IgD-negative memory B cell (primary cell): ENCODE data around the gene TMEM151A. TPM values are rescaled to one million over a fixed set of nuclear protein-coding genes. Genes with fewer than 3 reads are reported as not detected.

ENCODE experiments used
- H3K27ac Mint-ChIP-seq, 3 donors: one replicate each; pipeline ENCODE4 v1.8.0; 2020 to 2022; ENCODE audit warnings: mild to moderate bottlenecking in 3 of 3, mixed read lengths in 3 of 3, moderate library complexity in 1 of 3
- H3K27me3 Mint-ChIP-seq: one replicate; pipeline ENCODE4 v1.8.0; 2021; ENCODE audit warnings: mixed read lengths
- H3K36me3 Mint-ChIP-seq: one replicate; pipeline ENCODE4 v1.8.0; 2020; ENCODE audit warnings: mild to moderate bottlenecking, mixed read lengths
- H3K4me1 Mint-ChIP-seq, 3 donors: one replicate each; pipeline ENCODE4 v1.8.0; 2020 to 2022; ENCODE audit warnings: mixed read lengths in 3 of 3, mild to moderate bottlenecking in 1 of 3
- H3K4me3 Mint-ChIP-seq, 4 donors: one replicate each; pipeline ENCODE4 v1.8.0; 2020 to 2022; ENCODE audit warnings: mild to moderate bottlenecking in 4 of 4, mixed read lengths in 4 of 4, moderate library complexity in 3 of 4
- H3K9me3 Mint-ChIP-seq, 3 donors: one replicate each; pipeline ENCODE4 v1.8.0; 2020 to 2021; ENCODE audit warnings: mixed read lengths in 3 of 3, mild to moderate bottlenecking in 1 of 3
- polyA plus RNA-seq: library from polyadenylated mRNA; unstranded; fragments of 300-500 nt; fragmentation: Illumina TruSeq; gene quantifications from one replicate; pipeline ENCODE4 v1.2.3, GENCODE V29; 2021

TMEM151A gene
- polyA plus RNA-seq, 1 donor from 2014 or later, result not detected

- peak overlapping the region in 1 of 4 donors; percentile 51 for H3K4me3 Mint-ChIP-seq
- H3K36me3 Mint-ChIP-seq, result peaks cover 2% of the 10 kb centered on the region
- H3K9me3 Mint-ChIP-seq, result no peaks in the 10 kb centered on the region
- peak overlapping the region in 2 of 3 donors; percentile 43 to 93 for H3K27ac Mint-ChIP-seq
- peaks cover 2% of the 10 kb centered on the region for H3K27me3 Mint-ChIP-seq
- peaks cover 19 to 30% (median 19%) of the 10 kb centered on the region in 3 donors for H3K4me1 Mint-ChIP-seq
Measured at GRCh38 chr11:66284526-66285078, 7.1 kb upstream of the TMEM151A start.

DNA sequence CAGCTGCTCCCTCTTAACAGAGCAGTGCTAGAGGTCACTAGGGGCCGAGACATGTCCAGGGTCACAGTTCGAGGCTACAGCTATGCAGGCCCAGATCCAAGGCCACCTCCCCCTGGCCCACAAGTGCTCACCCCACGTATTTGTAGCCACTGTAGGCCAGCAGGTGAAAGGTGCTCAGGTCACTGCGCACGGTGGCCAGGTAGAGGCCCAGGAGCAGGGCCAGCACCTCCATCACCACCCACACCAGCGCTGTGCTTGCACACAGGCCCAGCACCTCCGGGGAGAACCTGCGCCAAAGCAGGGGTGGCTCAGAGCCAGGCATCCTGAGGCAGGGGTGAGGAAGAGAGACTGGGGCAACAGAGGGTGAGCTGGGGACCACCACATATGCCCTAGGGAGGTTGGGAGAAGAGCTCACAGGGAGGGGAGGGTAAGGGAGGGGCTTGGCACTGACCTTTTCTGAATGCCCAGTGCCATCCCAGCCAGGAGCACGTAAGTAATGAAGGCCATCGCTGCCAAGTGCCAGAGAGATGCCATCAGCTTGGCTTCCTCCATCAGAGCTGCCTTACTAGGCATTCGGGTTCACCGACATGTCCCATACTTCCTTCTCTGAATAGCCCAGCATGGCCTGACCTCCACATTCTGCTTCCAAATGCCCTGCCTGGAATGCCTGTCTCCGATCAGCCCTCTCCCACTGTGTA lies 6.3 kb upstream of the TMEM151A start:
- H3K27me3 Mint-ChIP-seq, result peaks cover 1% of the 10 kb centered on the region
- peak overlapping the region in 1 of 4 donors; percentile 51 for H3K4me3 Mint-ChIP-seq
- H3K27ac Mint-ChIP-seq, result peak overlapping the region in 2 of 3 donors; percentile 43 to 93
- peaks cover 2% of the 10 kb centered on the region for H3K36me3 Mint-ChIP-seq
- H3K4me1 Mint-ChIP-seq, result peaks cover 20 to 35% (median 27%) of the 10 kb centered on the region in 3 donors
- no peaks in the 10 kb centered on the region for H3K9me3 Mint-ChIP-seq

- H3K27me3 Mint-ChIP-seq, result peaks cover 5% of the 10 kb centered on the region
- no peaks in the 10 kb centered on the region for H3K9me3 Mint-ChIP-seq
- H3K36me3 Mint-ChIP-seq, result peaks cover 2% of the 10 kb centered on the region
- peak overlapping the region in 3 of 4 donors; percentile 52 to 83 (median 72) for H3K4me3 Mint-ChIP-seq
- peaks cover 22 to 25% (median 24%) of the 10 kb centered on the region in 3 donors for H3K4me1 Mint-ChIP-seq
- peak overlapping the region in 2 of 3 donors; percentile 7 to 74 for H3K27ac Mint-ChIP-seq
Measured at GRCh38 chr11:66286699-66287098, 5.0 kb upstream of the TMEM151A start.

GRCh38 chr11:66287211-66287888 lies 4.3 kb upstream of the TMEM151A start:
- peak overlapping the region in 1 of 3 donors; percentile 74 for H3K27ac Mint-ChIP-seq
- peak overlapping the region; percentile 72 to 97 (median 87) for H3K4me3 Mint-ChIP-seq
- H3K27me3 Mint-ChIP-seq, result peaks cover 5% of the 10 kb centered on the region
- H3K36me3 Mint-ChIP-seq, result peaks cover 2% of the 10 kb centered on the region
- peaks cover 17 to 21% (median 19%) of the 10 kb centered on the region in 3 donors for H3K4me1 Mint-ChIP-seq
- no peaks in the 10 kb centered on the region for H3K9me3 Mint-ChIP-seq

DNA sequence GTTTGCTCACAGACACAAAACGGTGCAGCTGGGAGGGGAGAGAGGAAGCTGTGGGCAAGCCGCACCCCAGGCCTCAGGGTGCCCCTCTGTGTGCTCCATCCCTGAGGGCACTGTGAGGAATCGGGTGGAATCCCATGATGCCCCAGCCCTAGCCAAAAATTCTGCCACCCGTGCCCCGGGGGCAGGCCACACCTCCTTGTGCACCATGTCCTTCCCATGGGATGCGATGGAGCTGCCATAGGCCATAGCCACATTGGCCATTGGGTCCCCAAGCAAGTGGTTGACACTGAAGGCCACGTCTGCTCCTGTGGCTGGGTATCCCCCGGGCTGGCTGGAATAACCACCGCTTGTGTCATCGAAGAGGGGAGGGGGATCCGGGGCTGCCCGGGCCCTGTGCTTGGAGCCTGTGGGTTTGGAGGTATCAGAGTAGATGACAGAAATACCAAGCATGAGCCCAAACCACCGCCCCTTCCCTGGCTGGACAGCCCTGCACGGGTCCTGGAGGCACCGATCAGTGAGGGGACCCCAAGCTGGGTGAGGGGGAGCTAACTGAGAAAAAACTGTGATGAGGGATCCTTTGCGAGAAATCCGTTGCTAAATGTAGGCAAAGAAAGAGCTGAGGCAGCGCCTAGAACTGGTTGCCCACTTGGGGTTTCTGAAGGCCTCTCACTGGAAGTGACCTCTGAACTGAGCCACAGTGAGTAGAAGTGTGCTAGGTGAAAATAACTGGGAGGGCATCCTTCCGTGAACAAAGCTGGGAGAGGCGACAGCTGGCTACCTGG lies 3.6 kb upstream of the TMEM151A start:
- H3K9me3 Mint-ChIP-seq, result no peaks in the 10 kb centered on the region
- peak overlapping the region in 2 of 3 donors; percentile 74 to 93 for H3K27ac Mint-ChIP-seq
- peaks cover 2% of the 10 kb centered on the region for H3K36me3 Mint-ChIP-seq
- H3K4me1 Mint-ChIP-seq, result peaks cover 13 to 22% (median 19%) of the 10 kb centered on the region in 3 donors
- H3K27me3 Mint-ChIP-seq, result peaks cover 11% of the 10 kb centered on the region
- peak overlapping the region; percentile 83 to 97 (median 89) for H3K4me3 Mint-ChIP-seq

DNA sequence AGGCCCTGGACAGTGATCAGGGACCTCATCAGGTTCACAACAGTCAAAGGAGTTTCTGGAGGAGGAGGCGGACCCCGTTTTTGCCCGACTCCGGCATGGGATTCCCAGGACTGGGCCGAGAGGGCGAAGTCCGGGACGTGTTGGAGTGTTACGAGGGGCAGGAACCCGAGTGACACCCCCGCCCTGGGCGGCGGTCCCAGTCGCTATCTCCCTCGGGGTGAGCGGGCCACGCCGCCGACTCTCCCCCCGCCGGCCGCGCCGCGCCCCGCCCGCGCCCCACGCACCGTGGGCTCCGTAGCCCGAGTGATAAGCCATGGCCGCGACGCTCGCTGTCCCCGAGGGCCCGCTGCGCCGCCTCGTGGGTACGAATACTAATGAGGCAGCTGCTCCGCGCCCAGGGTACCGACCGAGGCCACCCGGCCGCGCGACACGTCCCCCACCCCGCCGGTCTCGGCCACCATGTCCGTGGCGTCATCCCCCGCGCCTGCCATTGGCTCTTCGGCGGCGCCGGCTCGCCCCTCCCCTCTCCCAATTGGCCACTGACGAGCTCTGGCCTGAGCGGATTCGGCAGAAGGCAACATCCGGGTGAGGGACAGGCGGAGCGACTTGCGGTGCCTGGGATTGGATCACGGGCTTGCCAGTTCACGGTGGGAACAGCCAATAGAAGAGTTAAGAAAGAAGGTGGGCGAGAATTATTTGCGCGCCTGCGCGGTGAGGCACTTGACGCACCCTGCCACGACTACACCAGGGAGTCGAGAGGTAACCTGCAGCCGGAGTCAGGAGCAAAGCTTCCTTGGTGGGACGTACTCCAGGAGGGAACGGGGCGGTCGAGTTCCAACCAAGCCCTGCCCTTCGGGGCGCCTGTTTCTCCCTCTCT lies 2.8 kb upstream of the TMEM151A start, which contains the start of gene YIF1A:
TSS of gene YIF1A (minus strand) at position 473 of the 877 bp plus-strand sequence. CDS start at position 315, 158 bp downstream.
- Mint-ChIP-seq H3K4me1 (peaks cover 13 to 22% (median 18%) of the 10 kb centered on the region in 3 donors), H3K27me3 (peaks cover 15% of the 10 kb centered on the region), H3K27ac (peak within 1 kb of the TSS; percentile 74 to 93 (median 79)), H3K4me3 (peak within 1 kb of the TSS; percentile 83 to 97 (median 90)), H3K36me3 (peaks cover 2% of the 10 kb centered on the region), H3K9me3 (no peaks in the 10 kb centered on the region)

GRCh38 chr11:66289548-66290329 lies 2.0 kb upstream of the TMEM151A start:
- peaks cover 13 to 22% (median 18%) of the 10 kb centered on the region in 3 donors for H3K4me1 Mint-ChIP-seq
- H3K27me3 Mint-ChIP-seq, result peaks cover 15% of the 10 kb centered on the region
- H3K36me3 Mint-ChIP-seq, result peaks cover 1% of the 10 kb centered on the region
- H3K27ac Mint-ChIP-seq, result peak overlapping the region; percentile 17 to 79 (median 74)
- no peaks in the 10 kb centered on the region for H3K9me3 Mint-ChIP-seq
- peak overlapping the region; percentile 83 to 97 (median 90) for H3K4me3 Mint-ChIP-seq

GRCh38 chr11:66290330-66290621 lies 1.4 kb upstream of the TMEM151A start:
- Mint-ChIP-seq H3K4me3 (peak overlapping the region; percentile 61 to 97 (median 88)), H3K4me1 (peaks cover 13 to 22% (median 18%) of the 10 kb centered on the region in 3 donors), H3K27ac (peak overlapping the region in 1 of 3 donors; percentile 74), H3K36me3 (peaks cover 1% of the 10 kb centered on the region), H3K27me3 (peaks cover 15% of the 10 kb centered on the region), H3K9me3 (no peaks in the 10 kb centered on the region)

- peaks cover 15% of the 10 kb centered on the region for H3K27me3 Mint-ChIP-seq
- peak overlapping the region in 3 of 4 donors; percentile 50 to 83 (median 66) for H3K4me3 Mint-ChIP-seq
- peaks cover 13 to 22% (median 16%) of the 10 kb centered on the region in 3 donors for H3K4me1 Mint-ChIP-seq
- H3K36me3 Mint-ChIP-seq, result peaks cover 3% of the 10 kb centered on the region
- H3K27ac Mint-ChIP-seq, result peak overlapping the region in 1 of 3 donors; percentile 74
- no peaks in the 10 kb centered on the region for H3K9me3 Mint-ChIP-seq
Measured at GRCh38 chr11:66291303-66291705, 390 bp upstream of the TMEM151A start.

GRCh38 chr11:66292543-66293332 lies 1.0 kb downstream of the TMEM151A start:
- H3K36me3 Mint-ChIP-seq, result peaks cover 4% of the 10 kb centered on the region
- peaks cover 12 to 20% (median 13%) of the 10 kb centered on the region in 3 donors for H3K4me1 Mint-ChIP-seq
- H3K4me3 Mint-ChIP-seq, result peak overlapping the region in 2 of 4 donors; percentile 38 to 92
- no peaks in the 10 kb centered on the region for H3K9me3 Mint-ChIP-seq
- peak overlapping the region in 2 of 3 donors; percentile 5 to 83 for H3K27ac Mint-ChIP-seq
- H3K27me3 Mint-ChIP-seq, result peaks cover 15% of the 10 kb centered on the region

DNA sequence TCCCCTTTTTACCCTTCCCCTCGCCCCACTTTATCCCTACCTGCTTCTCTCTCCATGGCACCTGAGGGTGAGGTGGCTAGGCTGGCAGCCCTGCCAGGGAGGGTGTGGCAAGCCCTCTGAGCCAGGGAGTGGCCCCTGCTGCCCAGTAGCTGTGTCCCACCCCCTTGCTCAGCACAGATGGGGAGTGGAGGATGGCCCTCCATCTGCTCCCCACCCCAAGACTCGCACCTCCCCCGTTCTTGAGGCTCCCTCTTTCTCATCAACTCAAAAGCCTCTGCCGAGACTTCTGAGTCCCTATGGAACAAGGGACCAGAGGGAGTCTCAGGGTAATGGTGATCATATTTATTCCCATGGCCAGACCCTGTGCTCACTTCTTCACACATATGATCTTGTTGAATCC lies 1.7 kb downstream of the TMEM151A start:
- Mint-ChIP-seq H3K36me3 (peaks cover 4% of the 10 kb centered on the region), H3K4me1 (peaks cover 12 to 20% (median 13%) of the 10 kb centered on the region in 3 donors), H3K27me3 (peaks cover 15% of the 10 kb centered on the region), H3K4me3 (peak overlapping the region in 2 of 4 donors; percentile 58 to 77), H3K27ac (peak overlapping the region in 1 of 3 donors; percentile 5), H3K9me3 (no peaks in the 10 kb centered on the region)

- no peaks in the 10 kb centered on the region for H3K9me3 Mint-ChIP-seq
- H3K27me3 Mint-ChIP-seq, result peaks cover 15% of the 10 kb centered on the region
- peaks cover 4% of the 10 kb centered on the region for H3K36me3 Mint-ChIP-seq
- peak overlapping the region in 1 of 3 donors; percentile 5 for H3K27ac Mint-ChIP-seq
- H3K4me1 Mint-ChIP-seq, result peaks cover 11 to 19% (median 12%) of the 10 kb centered on the region in 3 donors
- H3K4me3 Mint-ChIP-seq, result peak overlapping the region in 1 of 4 donors; percentile 58
Measured at GRCh38 chr11:66293777-66294625, 2.3 kb downstream of the TMEM151A start.
